Stimulated activated CD4-positive, alpha-beta T cell treated with anti-CD3 and anti-CD28 coated beads, Interleukin-12 subunit alpha, Interleukin-12 subunit beta, amount 100 ng/mL, for 48 hours (primary cell): Measurements from ENCODE around the gene ZNF503.

ENCODE experiments used
- DNase-seq, 3 donors: peaks; one replicate each; pipeline ENCODE4 v3.0.0-alpha.2; 2020; ENCODE audit warnings: low read depth in 2 of 3, low spot score in 1 of 3

The ZNF503 gene

GRCh38 chr10:75407224-75407712, 5.7 kb upstream of the ZNF503 start:
- DNase-seq: no peak

- DNase-seq: no peak
Measured at GRCh38 chr10:75406462-75407223, 5.1 kb upstream of the ZNF503 start.

GRCh38 chr10:75405598-75406461, 4.3 kb upstream of the ZNF503 start:
- no peak for DNase-seq

- DNase-seq: no peak
Measured at GRCh38 chr10:75404815-75405597, 3.4 kb upstream of the ZNF503 start.

DNA sequence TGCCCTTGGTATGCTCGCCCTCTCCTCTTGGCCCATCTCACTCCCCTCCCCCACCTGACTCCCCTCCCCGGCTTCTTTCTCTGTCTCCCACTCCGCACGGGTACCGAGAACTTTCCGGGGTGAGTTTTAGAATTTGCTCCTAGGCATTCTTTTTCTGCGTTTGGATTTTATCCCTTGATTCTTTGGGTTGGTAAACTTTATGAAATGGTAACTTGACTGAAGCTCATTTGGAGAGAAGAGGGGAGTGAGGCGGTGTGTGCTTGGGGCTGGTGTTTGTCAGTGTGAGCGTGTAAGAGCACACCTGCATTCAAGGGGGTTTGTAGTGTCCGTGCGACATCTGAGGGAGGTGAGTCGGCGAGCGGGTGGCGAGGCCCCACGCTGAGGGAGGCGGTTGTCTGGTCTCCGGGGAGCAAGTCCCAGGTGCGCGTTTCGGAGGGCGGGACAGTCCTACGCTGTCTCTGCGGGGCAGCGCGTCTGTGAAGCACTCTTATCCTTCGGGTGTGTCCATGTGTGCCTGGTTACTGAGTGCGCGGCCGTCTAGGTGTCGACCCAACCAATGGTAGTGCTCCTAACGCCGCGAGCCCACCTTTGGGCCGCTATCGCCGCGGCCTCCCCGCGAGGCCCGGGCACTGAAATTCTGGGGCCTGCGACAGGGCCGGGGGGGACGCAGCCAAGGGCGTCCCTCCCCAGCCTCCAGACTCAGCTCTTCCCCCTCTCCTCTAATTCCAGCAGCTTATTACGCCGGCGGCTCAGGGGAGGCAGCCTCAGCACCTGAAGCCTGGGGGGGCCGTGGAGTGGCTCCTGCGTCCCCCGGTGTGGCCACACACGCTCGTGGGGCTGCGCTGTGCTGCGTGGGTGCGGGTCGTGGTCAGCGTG, 2.6 kb upstream of the ZNF503 start:
- DNase-seq: no peak

GRCh38 chr10:75403144-75403938, 1.8 kb upstream of the ZNF503 start:
- no peak for DNase-seq

- no peak for DNase-seq
Measured at GRCh38 chr10:75402486-75403143, 1.1 kb upstream of the ZNF503 start.

GRCh38 chr10:75400771-75401568, 594 bp downstream of the ZNF503 start:
- DNase-seq: no peak

GRCh38 chr10:75400163-75400770, 1.3 kb downstream of the ZNF503 start:
- DNase-seq: no peak

GRCh38 chr10:75399461-75400162, 2.0 kb downstream of the ZNF503 start:
- peak in 1 of 3 donors; percentile 35 for DNase-seq

DNA sequence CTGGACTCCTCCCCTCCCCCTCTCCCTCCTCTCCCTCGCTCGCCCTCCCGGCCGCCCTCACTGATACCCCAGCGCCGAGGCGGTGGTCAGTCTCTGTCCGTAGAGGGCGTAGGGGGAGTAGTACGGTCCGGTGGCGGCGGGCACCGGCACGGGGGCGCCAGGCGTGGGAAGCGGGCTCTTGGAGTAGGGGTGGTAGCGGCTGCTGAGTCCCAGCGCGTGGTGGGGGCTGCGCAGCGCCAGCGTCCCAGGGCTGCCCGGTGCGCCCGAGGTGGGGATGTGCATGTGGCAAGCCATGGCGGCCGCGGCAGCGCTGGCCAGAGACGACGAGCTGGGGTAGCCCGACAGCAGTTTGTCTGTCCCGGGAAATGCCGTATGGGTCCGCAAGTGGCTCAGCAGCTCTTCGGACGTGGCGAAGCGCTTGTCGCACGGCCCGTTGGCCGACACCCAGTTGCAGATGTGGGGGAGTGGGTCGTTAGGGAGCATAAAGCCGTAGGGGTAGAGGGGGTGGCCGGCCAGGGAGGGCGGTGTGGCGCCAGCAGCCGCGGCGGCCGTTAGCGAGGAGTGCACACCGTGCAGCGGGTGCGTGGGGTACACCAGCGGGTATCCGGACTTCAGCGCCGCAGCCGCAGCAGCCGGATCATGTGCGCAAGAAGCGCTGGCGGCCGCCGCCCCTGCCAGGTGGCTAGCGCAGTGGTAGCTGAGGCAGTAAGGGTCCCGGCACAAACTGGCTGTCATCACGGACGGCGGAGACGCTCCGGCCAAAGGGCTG, 2.7 kb downstream of the ZNF503 start:
- DNase-seq: no peak

- DNase-seq: no peak
Measured at GRCh38 chr10:75398200-75398691, 3.3 kb downstream of the ZNF503 start.

- DNase-seq: no peak
Measured at GRCh38 chr10:75397496-75398199, 3.9 kb downstream of the ZNF503 start.

- DNase-seq: no peak
Measured at GRCh38 chr10:75396631-75397495, 4.7 kb downstream of the ZNF503 start.
